SU-DHL-6 (cell line): ENCODE measurements around the gene EIF4G1.

Source experiments
- H2AFZ ChIP-seq: fragments of 200-600 bp; sonication (generic); 2 replicates; pipeline ENCODE4 v1.6.1; 2014; ENCODE audit warnings: low read depth, mild to moderate bottlenecking, moderate library complexity, mixed read lengths, antibody characterized with exemption, low read length; ENCODE audit not compliant: severe bottlenecking
- H3F3A ChIP-seq: fragments of 200-600 bp; shearing (Covaris generic); 2 replicates; pipeline ENCODE4 v1.6.0; 2016; ENCODE audit warnings: antibody characterized with exemption, mild to moderate bottlenecking; ENCODE audit not compliant: insufficient read depth
- H3K27ac ChIP-seq: fragments of 200-600 bp; sonication (generic); 2 replicates; pipeline ENCODE4 v1.5.1; 2016; ENCODE audit warnings: low read depth, mild to moderate bottlenecking, low read length, moderate library complexity, mixed read lengths
- H3K27me3 ChIP-seq: fragments of 200-600 bp; sonication (generic), shearing (Covaris generic); 2 replicates; pipeline ENCODE4 v1.6.0; 2014; ENCODE audit warnings: mild to moderate bottlenecking, low read length
- H3K36me3 ChIP-seq: fragments of 200-600 bp; sonication (generic); 2 replicates; pipeline ENCODE4 v1.6.1; 2014; ENCODE audit warnings: mild to moderate bottlenecking, low read length, mixed read lengths
- H3K4me2 ChIP-seq: fragments of 300-600, 200-600 bp; shearing (Covaris generic), sonication (generic); 2 replicates; pipeline ENCODE4 v1.6.0; 2014; ENCODE audit warnings: low read length, low read depth, mild to moderate bottlenecking; ENCODE audit not compliant: poor library complexity, severe bottlenecking
- H3K4me3 ChIP-seq: fragments of 200-600 bp; sonication (generic); 2 replicates; pipeline ENCODE4 v1.5.1; 2014; ENCODE audit warnings: antibody characterized with exemption, low read length, mild to moderate bottlenecking, mixed read lengths; ENCODE audit not compliant: insufficient read depth, poor library complexity, severe bottlenecking
- H3K79me2 ChIP-seq: fragments of 200-600 bp; sonication (generic); 2 replicates; pipeline ENCODE4 v1.6.1; 2014; ENCODE audit warnings: mild to moderate bottlenecking, low read length, moderate library complexity; ENCODE audit not compliant: insufficient read depth
- H3K9ac ChIP-seq: fragments of 200-600 bp; sonication (generic); 2 replicates; pipeline ENCODE4 v1.7.0; 2014; ENCODE audit warnings: mild to moderate bottlenecking, low read length
- H3K9me2 ChIP-seq: fragments of 200-600 bp; sonication (generic); replicated peaks from 2 replicates; pipeline ENCODE4 v1.6.1; 2014; ENCODE audit warnings: low read length; ENCODE audit not compliant: insufficient read depth
- H3K9me3 ChIP-seq: fragments of 200-600 bp; sonication (generic); 2 replicates; pipeline ENCODE4 v1.6.1; 2014; ENCODE audit warnings: low read length, mixed read lengths; ENCODE audit not compliant: insufficient read depth
- H4K20me1 ChIP-seq: fragments of 200-600 bp; sonication (generic); 2 replicates; pipeline ENCODE4 v1.6.1; 2014; ENCODE audit warnings: low read depth, mild to moderate bottlenecking, antibody characterized with exemption, low read length, moderate library complexity, mixed read lengths
- CTCF ChIP-seq: fragments of 200-600 bp; sonication (generic); IDR thresholded peaks from one replicate; pipeline ENCODE4 v1.5.1; 2017; ENCODE audit warnings: antibody characterized with exemption, mild to moderate bottlenecking, low read length, moderate library complexity; ENCODE audit not compliant: insufficient read depth, poor library complexity, severe bottlenecking
- EZH2phosphoT487 ChIP-seq: fragments of 200-600 bp; sonication (generic), shearing (Covaris generic); conservative IDR thresholded peaks from 2 replicates; pipeline ENCODE4 v1.6.1; 2018; ENCODE audit warnings: mild to moderate bottlenecking, antibody characterized with exemption, low read length, moderate library complexity, mixed read lengths

EIF4G1 gene

GRCh38 chr3:184290331-184290730, 24.1 kb upstream of the EIF4G1 start:
- Histone ChIP-seq H3K79me2 (no peaks in the 10 kb centered on the region), H3K27ac (no peak overlapping the region)
- no peak for TF ChIP-seq EZH2phosphoT487
- TF ChIP-seq CTCF: no peak

GRCh38 chr3:184291044-184291737, 23.2 kb upstream of the EIF4G1 start:
- Histone ChIP-seq H4K20me1 (no peaks in the 10 kb centered on the region), H3F3A (no peaks in the 10 kb centered on the region), H3K27me3 (no peaks in the 10 kb centered on the region), H3K36me3 (no peaks in the 10 kb centered on the region), H3K4me3 (no peak overlapping the region), H3K79me2 (no peaks in the 10 kb centered on the region), H3K9me3 (no peaks in the 10 kb centered on the region), H3K9me2 (no peaks in the 10 kb centered on the region), H3K4me2 (no peak overlapping the region), H3K9ac (no peak overlapping the region), H3K27ac (no peak overlapping the region), H2AFZ (no peak overlapping the region)
- TF ChIP-seq EZH2phosphoT487 (no peak), CTCF (no peak)

More at GRCh38 chr3:184290331-184290730, 24.1 kb upstream of the EIF4G1 start:
- H3K9ac ChIP-seq: no peak overlapping the region
- H2AFZ ChIP-seq: no peak overlapping the region
- H3K36me3 ChIP-seq: no peaks in the 10 kb centered on the region
- no peaks in the 10 kb centered on the region for H3K9me2 ChIP-seq
- H3K27me3 ChIP-seq: no peaks in the 10 kb centered on the region
- H3F3A ChIP-seq: no peaks in the 10 kb centered on the region
- no peak overlapping the region for H3K4me3 ChIP-seq
- no peak overlapping the region for H3K4me2 ChIP-seq
- no peaks in the 10 kb centered on the region for H3K9me3 ChIP-seq
- no peaks in the 10 kb centered on the region for H4K20me1 ChIP-seq

GRCh38 chr3:184291738-184292445, 22.5 kb upstream of the EIF4G1 start:
- Histone ChIP-seq H3K4me3 (no peak overlapping the region), H3K4me2 (no peak overlapping the region), H3K36me3 (no peaks in the 10 kb centered on the region), H3K27ac (no peak overlapping the region), H4K20me1 (no peaks in the 10 kb centered on the region), H3K9ac (no peak overlapping the region), H3K27me3 (no peaks in the 10 kb centered on the region), H3K9me3 (no peaks in the 10 kb centered on the region), H2AFZ (no peak overlapping the region), H3F3A (no peaks in the 10 kb centered on the region), H3K9me2 (no peaks in the 10 kb centered on the region), H3K79me2 (no peaks in the 10 kb centered on the region)
- TF ChIP-seq EZH2phosphoT487: no peak
- no peak for TF ChIP-seq CTCF
